CD14-positive monocyte (primary cell): Measurements from ENCODE around the gene NELL1. TPM values are rescaled to one million over a fixed set of nuclear protein-coding genes. Genes with fewer than 3 reads are reported as not detected.

Experiments used
- DNase-seq, 3 donors: peaks; one replicate each; pipeline ENCODE4 v3.0.0-alpha.2; 2011 to 2022
- H2AFZ ChIP-seq: 2 replicates; pipeline ENCODE4 v1.6.0; 2012; ENCODE audit warnings: mild to moderate bottlenecking, low read depth, low read length, inconsistent platforms; ENCODE audit not compliant: insufficient read depth, poor library complexity, severe bottlenecking
- H3K27ac ChIP-seq, 2 donors: 1 replicate in 1 of 2; 2 replicates in 1 of 2; pipeline ENCODE4 v1.5.1; 2012 to 2013; ENCODE audit warnings: low read length in 2 of 2, control low read depth in 1 of 2, inconsistent platforms in 1 of 2, low read depth in 1 of 2, mild to moderate bottlenecking in 1 of 2
- H3K27me3 ChIP-seq, 2 donors: one replicate each; pipeline versions ENCODE4 v1.6.0 to v1.6.1; 2011 to 2013; ENCODE audit warnings: low read length in 2 of 2; ENCODE audit not compliant: control insufficient read depth in 2 of 2, insufficient read depth in 2 of 2
- H3K36me3 ChIP-seq, 2 donors: replicated peaks in 1 of 2; 1 replicate in 1 of 2; 2 replicates in 1 of 2; pipeline versions ENCODE4 v1.5.1 to v1.6.1; 2012 to 2013; ENCODE audit warnings: low read length in 2 of 2, control low read depth in 1 of 2, inconsistent platforms in 1 of 2, mild to moderate bottlenecking in 1 of 2; ENCODE audit not compliant: insufficient read depth in 2 of 2, control insufficient read depth in 1 of 2
- H3K4me1 ChIP-seq, 2 donors: 1 replicate in 1 of 2; 2 replicates in 1 of 2; pipeline versions ENCODE4 v1.5.1 to v1.6.1; 2012 to 2013; ENCODE audit warnings: low read length in 2 of 2, control low read depth in 1 of 2, inconsistent platforms in 1 of 2, mild to moderate bottlenecking in 1 of 2, moderate library complexity in 1 of 2; ENCODE audit not compliant: insufficient read depth in 2 of 2, control insufficient read depth in 1 of 2
- H3K4me2 ChIP-seq: replicated peaks from 2 replicates; pipeline ENCODE3; 2012; ENCODE audit warnings: low read length, moderate library complexity, mild to moderate bottlenecking; ENCODE audit not compliant: poor library complexity, severe bottlenecking; ENCODE audit errors: extremely low read depth
- H3K4me3 ChIP-seq, 3 experiments: fragments of 200-600 bp in 1 of 3; sonication (generic) in 1 of 3; replicated peaks in 1 of 3; 1 replicate in 2 of 3; 2 replicates in 1 of 3; pipeline ENCODE4 v1.5.1; 2011 to 2013; ENCODE audit warnings: low read length in 3 of 3, mild to moderate bottlenecking in 3 of 3, control low read depth in 2 of 3, low read depth in 2 of 3, inconsistent platforms in 1 of 3, moderate library complexity in 1 of 3
- H3K79me2 ChIP-seq: 2 replicates; pipeline ENCODE4 v1.6.0; 2012; ENCODE audit warnings: mild to moderate bottlenecking, control low read depth, inconsistent platforms, low read length, moderate library complexity; ENCODE audit not compliant: insufficient read depth
- H3K9ac ChIP-seq: 2 replicates; pipeline ENCODE4 v1.6.0; 2017; ENCODE audit warnings: low read length, mild to moderate bottlenecking; ENCODE audit not compliant: insufficient read depth, poor library complexity, severe bottlenecking
- H3K9me3 ChIP-seq, 2 donors: replicated peaks in 1 of 2; 1 replicate in 1 of 2; 2 replicates in 1 of 2; pipeline versions ENCODE4 v1.5.1 to v1.6.1; 2012 to 2013; ENCODE audit warnings: low read length in 2 of 2, control low read depth in 1 of 2; ENCODE audit not compliant: control insufficient read depth in 1 of 2, insufficient read depth in 1 of 2
- H4K20me1 ChIP-seq: 2 replicates; pipeline ENCODE4 v1.6.0; 2012; ENCODE audit warnings: mild to moderate bottlenecking, low read length, control low read depth, moderate library complexity; ENCODE audit not compliant: insufficient read depth
- H3K27ac Mint-ChIP-seq, 7 donors: one replicate each; pipeline ENCODE4 v1.8.0; 2020; ENCODE audit warnings: mild to moderate bottlenecking in 7 of 7, mixed read lengths in 7 of 7, moderate library complexity in 6 of 7, inconsistent platforms in 2 of 7
- H3K27me3 Mint-ChIP-seq, 3 donors: one replicate each; pipeline ENCODE4 v1.8.0; 2021 to 2022; ENCODE audit warnings: low read depth in 3 of 3, mild to moderate bottlenecking in 3 of 3, mixed read lengths in 3 of 3, moderate library complexity in 3 of 3, inconsistent platforms in 1 of 3
- H3K36me3 Mint-ChIP-seq, 2 donors: one replicate each; pipeline ENCODE4 v1.8.0; 2020; ENCODE audit warnings: mixed read lengths in 2 of 2, inconsistent platforms in 1 of 2, mild to moderate bottlenecking in 1 of 2
- H3K4me1 Mint-ChIP-seq: one replicate; pipeline ENCODE4 v1.8.0; 2020; ENCODE audit warnings: mild to moderate bottlenecking, mixed read lengths
- H3K4me3 Mint-ChIP-seq, 2 donors: one replicate each; pipeline ENCODE4 v1.8.0; 2020; ENCODE audit warnings: mild to moderate bottlenecking in 2 of 2, mixed read lengths in 2 of 2, moderate library complexity in 1 of 2
- H3K9me3 Mint-ChIP-seq, 7 donors: one replicate each; pipeline ENCODE4 v1.8.0; 2020 to 2022; ENCODE audit warnings: mixed read lengths in 7 of 7, mild to moderate bottlenecking in 6 of 7, moderate library complexity in 6 of 7, inconsistent platforms in 2 of 7
- CTCF ChIP-seq: fragments of 200-600 bp; IDR thresholded peaks from one replicate; pipeline ENCODE4 v1.8.0; 2022; ENCODE audit warnings: antibody characterized with exemption, mild to moderate bottlenecking
- WGBS: methylation state at CpG from one replicate; pipeline ENCODE4 v1.1.5; 2013; ENCODE audit warnings: missing lambda C conversion rate; ENCODE audit not compliant: insufficient coverage; 5-methylcytosine and 5-hydroxymethylcytosine counted together
- intact Hi-C, 2 donors: fragments of 100-400 bp; cut with micrococcal nuclease; formaldehyde crosslinking; loops; one replicate each; pipeline versions ENCODE4 v1.15.0 to v1.15.1; 2023
- polyA plus RNA-seq, 3 donors: library from polyadenylated mRNA; depleted of rRNA in 1 of 3; unstranded in 2 of 3; stranded (reverse) in 1 of 3; fragments of 300-500 nt in 2 of 3; fragments of >200 nt in 1 of 3; fragmentation: Illumina TruSeq in 2 of 3; gene quantifications; 1 replicate in 2 of 3; 2 replicates in 1 of 3; pipeline ENCODE4 v1.2.3, GENCODE V29; 2012 to 2021

Gene NELL1
- polyA plus RNA-seq, 3 donors: not detected

GRCh38 chr11:20881328-20882079 is 212.1 kb downstream of the NELL1 start:
- no peaks in the 10 kb centered on the region for H4K20me1 ChIP-seq
- no peaks in the 10 kb centered on the region for H3K27me3 ChIP-seq
- Mint-ChIP-seq H3K27ac (no peak overlapping the region), H3K36me3 (no peaks in the 10 kb centered on the region), H3K4me3 (no peak overlapping the region), H3K9me3 (peaks cover 0 to 9% (median 0%) of the 10 kb centered on the region in 7 donors), H3K4me1 (no peaks in the 10 kb centered on the region), H3K27me3 (no peaks in the 10 kb centered on the region)
- H3K4me2 ChIP-seq: no peak overlapping the region
- no peaks in the 10 kb centered on the region for H3K4me1 ChIP-seq
- no peaks in the 10 kb centered on the region for H3K36me3 ChIP-seq
- WGBS: 20% methylated on average over 1 of the region's 5 CpGs
- intact Hi-C loops: no loop called here
- no peak overlapping the region for H3K4me3 ChIP-seq
- H3K9ac ChIP-seq: no peak overlapping the region
- H3K79me2 ChIP-seq: no peaks in the 10 kb centered on the region
- no peak for TF ChIP-seq CTCF
- no peaks in the 10 kb centered on the region for H3K9me3 ChIP-seq
- no peak for DNase-seq
- H3K27ac ChIP-seq: no peak overlapping the region
- no peak overlapping the region for H2AFZ ChIP-seq

GRCh38 chr11:20887137-20887536 is 217.8 kb downstream of the NELL1 start:
- Mint-ChIP-seq H3K27me3 (no peaks in the 10 kb centered on the region), H3K27ac (no peak overlapping the region), H3K9me3 (peaks cover 3 to 16% (median 7%) of the 10 kb centered on the region in 7 donors), H3K4me3 (no peak overlapping the region), H3K36me3 (no peaks in the 10 kb centered on the region), H3K4me1 (no peaks in the 10 kb centered on the region)
- H3K9me3 ChIP-seq: peaks cover 0 to 7% of the 10 kb centered on the region in 2 donors
- H4K20me1 ChIP-seq: no peaks in the 10 kb centered on the region
- WGBS: no CpG with 5 or more reads among the region's 2 CpGs
- no peak for DNase-seq
- H3K4me3 ChIP-seq: no peak overlapping the region
- no peak overlapping the region for H3K9ac ChIP-seq
- TF ChIP-seq CTCF: no peak
- H3K36me3 ChIP-seq: no peaks in the 10 kb centered on the region
- no peaks in the 10 kb centered on the region for H3K27me3 ChIP-seq
- no peak overlapping the region for H3K4me2 ChIP-seq
- no peaks in the 10 kb centered on the region for H3K4me1 ChIP-seq
- intact Hi-C loops: no loop called here
- no peak overlapping the region for H3K27ac ChIP-seq
- H3K79me2 ChIP-seq: no peaks in the 10 kb centered on the region
- H2AFZ ChIP-seq: no peak overlapping the region
